Measurements from ENCODE around the gene PTPRH.

DNA sequence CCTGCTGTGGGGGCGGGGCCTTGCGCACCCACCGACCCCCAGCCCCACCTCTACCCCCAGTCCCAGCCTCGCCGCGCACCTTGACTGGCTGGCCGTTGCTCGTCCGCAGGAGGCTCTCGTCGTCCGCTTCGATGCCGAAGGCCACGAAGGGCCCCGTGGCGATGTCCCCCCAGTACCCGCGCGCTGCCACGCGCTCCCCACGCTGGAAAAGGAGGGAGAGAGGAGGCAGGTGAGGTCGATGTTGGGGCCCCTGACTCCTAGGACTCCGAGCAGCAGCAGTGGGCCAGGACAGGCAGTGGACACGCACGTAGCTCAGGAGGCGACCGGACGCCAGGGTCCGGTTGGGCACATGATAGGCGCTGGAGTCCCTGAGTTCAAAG, 48.3 kb downstream of the PTPRH start:
- no peak for TF ChIP-seq CTCF (IDR thresholded peaks at IDR 0.05; ENCODE audit: insufficient read depth, low read length)
- no peak for TF ChIP-seq SPI1 (IDR thresholded peaks at IDR 0.05; ENCODE audit: borderline replicate concordance, low read depth)
- no peak for TF ChIP-seq POLR2AphosphoS5 (IDR thresholded peaks at IDR 0.05; ENCODE audit: low read depth)
- no peak for TF ChIP-seq GABPA (IDR thresholded peaks at IDR 0.05; ENCODE audit: low read depth)
- TF ChIP-seq REST (IDR thresholded peaks at IDR 0.05; ENCODE audit: insufficient replicate concordance, low read depth) = no peak

All from HL-60 (cell line).